HG02870 (cell line): ENCODE data around the gene RAPGEF3.

Source experiments
- ATAC-seq: cut with Tn5 transposase; IDR thresholded peaks from one replicate; pipeline ENCODE4 v1.9.1; 2021; ENCODE audit warnings: mild to moderate bottlenecking, moderate library complexity; ENCODE audit not compliant: unreplicated experiment

RAPGEF3 gene

DNA sequence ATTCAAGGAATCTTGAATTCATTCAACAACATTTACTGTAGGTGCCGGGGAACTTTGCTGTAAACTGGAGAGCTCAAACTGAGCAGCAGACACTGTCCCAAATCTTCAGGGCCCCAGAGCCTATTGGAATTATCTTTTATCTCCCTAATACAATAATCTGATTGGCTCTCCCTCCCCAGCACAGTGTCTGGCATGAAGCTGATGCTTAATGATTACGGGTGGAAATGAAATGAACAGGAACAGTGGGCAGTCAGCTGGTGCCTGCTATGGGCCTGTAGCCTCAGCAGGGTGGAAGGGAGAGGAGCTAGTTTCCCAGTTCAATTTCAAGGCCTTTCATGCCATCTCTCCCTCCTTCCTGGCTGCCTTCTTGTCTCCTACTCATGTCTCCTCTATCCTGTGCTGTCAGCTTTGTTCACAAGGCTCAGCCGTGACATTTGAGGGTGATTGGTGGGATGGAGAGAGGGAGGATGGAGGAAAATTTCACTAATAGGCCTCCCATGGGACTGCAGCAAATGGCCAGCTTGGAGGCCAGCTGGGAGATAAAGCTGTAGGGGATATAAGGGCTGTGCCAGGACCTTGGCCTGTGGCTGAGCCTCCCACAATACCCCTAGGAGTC lies 4.3 kb upstream of the RAPGEF3 start:
- no peak for ATAC-seq

GRCh38 chr12:47758584-47758833 lies 171 bp downstream of the RAPGEF3 start:
- no peak for ATAC-seq

DNA sequence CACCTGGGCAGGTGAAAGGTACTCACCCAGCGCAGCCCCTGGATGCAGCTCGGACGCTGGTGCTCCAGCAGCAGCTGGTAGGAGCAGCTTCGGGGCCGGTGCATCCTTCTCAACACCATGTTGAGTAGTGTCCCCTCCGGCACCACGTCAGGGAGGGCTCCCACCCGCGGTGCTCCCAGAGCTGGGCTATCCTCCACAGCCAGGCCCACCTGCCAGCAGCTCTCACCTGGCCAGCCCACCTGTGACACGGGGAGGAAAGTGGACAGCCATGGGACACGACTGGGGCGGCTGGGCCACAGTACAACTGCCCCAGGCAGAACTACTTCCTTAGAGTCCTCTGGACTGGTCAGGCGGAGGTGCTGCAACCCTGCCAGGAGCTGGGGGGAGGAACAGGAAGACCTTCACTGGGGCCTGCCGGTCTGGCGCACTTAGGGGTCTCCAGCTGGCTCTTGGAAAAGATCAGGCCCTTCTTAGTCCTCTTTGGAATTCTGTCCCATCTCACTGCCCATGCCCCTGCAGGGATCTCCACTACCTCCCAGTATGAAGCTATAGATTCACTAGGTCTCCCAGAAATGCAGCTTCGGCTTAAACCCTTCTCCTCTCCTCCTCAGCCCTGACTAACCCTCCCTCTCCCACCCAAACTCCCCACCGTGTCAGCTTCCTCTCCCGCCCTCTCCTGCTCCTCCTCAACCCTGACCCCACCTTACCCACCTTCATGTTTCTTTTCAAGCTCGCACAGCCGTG lies 668 bp downstream of the RAPGEF3 start:
- ATAC-seq = no peak

DNA sequence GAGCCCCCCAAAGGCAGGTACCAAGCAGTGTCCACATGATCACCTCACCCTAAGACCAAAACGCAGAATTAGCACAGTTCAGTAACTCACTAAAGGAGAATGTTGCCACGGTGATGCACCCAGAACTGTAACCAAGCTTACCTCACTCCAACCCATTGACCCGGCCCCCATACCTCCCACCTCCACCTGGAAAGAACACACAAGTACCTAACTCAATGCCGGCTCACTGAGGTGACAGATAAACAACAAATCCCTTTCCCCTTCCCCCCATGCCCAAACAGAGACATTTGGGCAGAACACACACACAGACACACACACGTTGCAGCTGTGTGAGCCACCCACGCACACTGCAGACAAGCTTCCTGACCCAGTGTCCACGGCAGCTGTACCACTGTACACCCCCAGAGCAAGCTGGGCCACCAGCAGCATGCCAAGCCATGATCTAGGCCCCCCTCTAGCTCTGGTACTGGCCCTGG lies 1.3 kb downstream of the RAPGEF3 start:
- ATAC-seq = no peak

- ATAC-seq = peak; percentile 77
Measured at GRCh38 chr12:47755655-47756562, 2.8 kb downstream of the RAPGEF3 start.

DNA sequence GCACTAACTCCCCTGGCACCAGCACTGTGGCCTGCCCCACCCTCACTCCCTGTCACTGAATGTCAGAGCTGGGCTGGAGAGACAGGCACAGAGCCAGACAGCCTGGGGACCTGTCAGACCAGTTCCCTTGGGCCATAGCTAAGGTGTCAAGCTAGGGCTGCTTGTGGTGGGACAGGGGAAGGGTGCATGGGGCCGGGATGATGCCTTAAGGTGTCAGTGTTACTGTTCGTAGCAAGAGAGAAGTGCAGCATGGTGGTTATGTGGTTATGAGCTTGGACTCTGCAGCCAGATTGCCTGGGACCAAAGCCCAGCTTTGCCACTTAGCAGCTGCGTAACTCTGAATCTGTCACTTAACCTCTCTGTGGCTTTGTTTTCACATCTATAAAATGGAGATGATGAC lies 3.8 kb downstream of the RAPGEF3 start:
- ATAC-seq = peak; percentile 5

GRCh38 chr12:47754126-47754525 lies 4.6 kb downstream of the RAPGEF3 start:
- no peak for ATAC-seq

- ATAC-seq = no peak
Measured at GRCh38 chr12:47753021-47754001, 5.4 kb downstream of the RAPGEF3 start.

DNA sequence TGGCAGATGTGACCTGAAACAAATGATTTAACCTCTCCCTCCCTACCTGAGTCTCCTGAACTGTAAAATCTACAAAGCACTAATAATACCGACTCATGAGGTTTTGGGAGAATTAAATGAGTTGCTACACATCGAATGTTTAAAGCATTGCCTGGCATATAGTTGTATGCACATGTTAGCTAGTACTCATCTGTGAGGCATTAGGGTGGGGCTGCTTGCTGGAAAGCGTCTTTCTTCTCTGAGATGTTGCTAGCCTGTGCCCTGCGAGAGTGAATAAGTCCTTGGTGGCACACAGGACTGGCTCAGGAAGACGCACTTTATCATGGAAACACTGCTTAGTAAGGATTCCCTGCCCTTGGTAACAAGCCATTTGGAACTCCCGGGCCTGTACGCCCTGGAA lies 6.1 kb downstream of the RAPGEF3 start:
- ATAC-seq = no peak

GRCh38 chr12:47752121-47752520 lies 6.6 kb downstream of the RAPGEF3 start:
- no peak for ATAC-seq

DNA sequence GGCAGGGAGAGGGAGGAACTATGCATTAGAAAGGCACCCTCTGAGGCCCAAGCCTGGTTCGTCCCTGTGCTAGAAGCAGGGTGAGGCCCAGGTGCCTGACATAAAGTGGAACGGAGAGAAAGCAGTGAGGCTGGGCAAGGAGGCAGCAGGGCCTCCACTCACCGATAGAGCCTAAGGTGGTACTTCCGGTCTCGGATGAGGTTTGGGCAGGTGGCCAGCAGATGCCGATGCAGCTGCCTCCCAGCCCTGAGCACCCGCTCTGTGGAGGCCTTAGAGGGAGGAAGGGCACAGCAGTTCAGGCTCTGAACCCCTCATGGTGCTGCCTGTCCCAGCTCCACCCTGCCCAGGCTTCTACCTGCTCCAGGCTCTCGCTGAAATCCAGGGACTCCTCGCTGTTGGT lies 7.1 kb downstream of the RAPGEF3 start:
- ATAC-seq = no peak

GRCh38 chr12:47750916-47751470 lies 7.7 kb downstream of the RAPGEF3 start:
- no peak for ATAC-seq

DNA sequence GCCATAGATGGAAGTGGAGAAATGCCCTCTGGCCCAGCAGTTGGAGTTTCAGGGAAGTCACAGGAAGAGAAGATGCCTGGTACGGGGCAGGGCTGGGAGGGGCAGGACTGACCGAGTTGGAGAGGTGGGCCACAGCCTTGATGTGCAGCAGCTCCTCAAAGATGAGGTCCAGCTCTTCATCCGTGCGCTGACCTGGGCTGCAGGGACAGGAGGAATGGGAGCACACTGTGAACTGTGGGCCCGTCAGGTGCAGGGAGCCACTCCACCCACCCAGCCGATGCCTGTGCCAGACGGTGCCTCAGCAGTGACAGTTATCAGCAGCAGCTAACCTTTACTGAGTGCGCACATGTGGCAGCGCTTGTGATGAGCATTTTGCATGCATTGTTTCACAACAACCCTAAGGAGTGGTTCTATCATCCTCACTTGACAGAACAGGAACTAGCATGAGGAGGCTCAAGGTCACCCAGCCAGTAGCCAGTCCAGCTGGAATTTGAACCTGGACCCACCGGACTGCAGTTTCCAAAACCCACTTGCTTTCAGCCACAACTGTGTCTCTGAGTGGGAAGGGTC lies 8.4 kb downstream of the RAPGEF3 start:
- ATAC-seq = no peak

DNA sequence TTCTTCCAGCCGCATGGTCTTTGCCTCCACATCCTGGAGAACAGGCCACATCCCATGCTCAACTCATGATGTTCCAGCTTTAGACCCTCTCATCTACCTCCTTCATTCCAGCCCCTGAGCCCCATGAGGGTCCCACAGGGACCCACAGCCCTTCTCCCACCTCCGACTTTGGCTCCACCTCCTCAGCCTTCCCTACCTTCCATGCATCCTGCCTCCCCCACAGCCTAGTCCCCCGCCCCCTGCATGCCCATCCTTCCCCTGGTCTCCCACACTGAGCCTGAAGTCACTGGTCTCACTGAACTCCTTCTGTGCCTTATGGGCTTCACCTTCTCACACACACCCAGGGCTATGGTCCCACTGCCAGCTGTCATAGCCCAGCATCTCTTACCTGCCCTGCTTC lies 9.8 kb downstream of the RAPGEF3 start:
- no peak for ATAC-seq

DNA sequence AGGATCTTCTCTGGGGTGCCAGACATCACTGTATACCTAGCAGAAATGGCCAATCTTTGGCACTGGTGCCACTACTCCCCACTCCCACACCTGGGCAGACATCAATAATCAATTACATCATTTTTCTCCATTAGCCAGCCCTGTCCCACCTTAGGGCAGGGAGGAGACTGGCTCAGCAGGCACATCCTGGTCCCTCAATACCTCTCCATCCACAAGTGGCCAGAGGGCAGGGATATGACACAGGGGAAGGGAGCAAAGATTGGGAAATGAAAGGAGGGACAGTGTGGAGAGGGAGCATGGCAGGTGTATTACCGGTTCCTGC lies 10.2 kb downstream of the RAPGEF3 start:
- no peak for ATAC-seq

DNA sequence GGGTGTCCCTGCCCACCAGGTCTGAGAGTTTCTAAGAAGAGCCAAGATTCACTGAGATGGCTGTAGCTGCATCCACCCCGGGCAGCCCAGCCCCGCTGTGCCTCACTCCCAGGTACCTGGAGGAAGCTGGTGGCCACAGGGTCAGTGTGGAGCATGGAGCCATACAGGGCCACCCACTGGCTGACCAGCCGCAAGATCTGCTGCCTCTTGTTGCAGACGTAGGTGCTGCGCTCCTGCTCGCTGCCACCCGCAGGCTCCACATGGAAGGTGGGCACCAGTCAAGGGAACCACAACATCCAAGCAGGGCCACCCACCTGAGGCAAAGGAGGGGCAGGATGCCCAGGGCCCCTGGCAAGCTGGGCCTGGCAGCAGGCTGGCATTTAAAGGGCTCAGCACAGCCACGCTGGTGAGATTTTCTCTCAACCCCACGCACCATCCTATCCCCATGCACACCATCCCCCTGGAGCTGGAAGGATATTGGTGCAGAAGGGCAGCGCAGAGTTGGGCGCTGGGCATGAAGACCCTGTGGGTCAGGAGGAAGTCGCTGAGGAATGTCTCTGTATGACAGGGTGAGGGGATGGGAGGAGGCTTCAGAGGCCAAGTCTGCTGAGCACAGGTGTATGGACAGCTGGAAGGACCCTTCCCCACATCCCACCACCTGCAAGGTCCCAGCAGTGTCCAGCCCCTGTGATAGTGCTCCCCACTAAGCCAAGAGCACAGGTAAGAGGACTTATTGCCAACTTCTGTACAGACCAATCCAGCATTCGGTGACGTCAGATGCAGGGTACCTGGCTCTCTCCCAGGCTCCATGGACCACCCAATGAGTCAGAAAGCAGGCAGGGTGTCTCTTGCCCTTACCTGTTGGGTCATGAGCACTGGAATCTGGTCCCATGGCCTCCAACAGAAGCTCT lies 10.8 kb downstream of the RAPGEF3 start:
- ATAC-seq = no peak

- no peak for ATAC-seq
Measured at GRCh38 chr12:47747126-47747525, 11.6 kb downstream of the RAPGEF3 start.

- ATAC-seq = no peak
Measured at GRCh38 chr12:47746523-47746922, 12.2 kb downstream of the RAPGEF3 start.

- no peak for ATAC-seq
Measured at GRCh38 chr12:47746073-47746472, 12.6 kb downstream of the RAPGEF3 start.
